Ramos (cell line): ENCODE results near the gene STRADB.
"Not testable (repeated sequence)": the region's sequence is repeated elsewhere in the genome, so short reads cannot be mapped to it uniquely, and the experiment has no call there.

Experiments
- in situ Hi-C: fragments of 300-500 bp; cut with MboI; formaldehyde crosslinking; loops from one replicate; pipeline ENCODE4 v1.14.3; 2022; ENCODE audit warnings: low sequenced_read_pairs; ENCODE audit not compliant: unreplicated experiment

STRADB gene

DNA sequence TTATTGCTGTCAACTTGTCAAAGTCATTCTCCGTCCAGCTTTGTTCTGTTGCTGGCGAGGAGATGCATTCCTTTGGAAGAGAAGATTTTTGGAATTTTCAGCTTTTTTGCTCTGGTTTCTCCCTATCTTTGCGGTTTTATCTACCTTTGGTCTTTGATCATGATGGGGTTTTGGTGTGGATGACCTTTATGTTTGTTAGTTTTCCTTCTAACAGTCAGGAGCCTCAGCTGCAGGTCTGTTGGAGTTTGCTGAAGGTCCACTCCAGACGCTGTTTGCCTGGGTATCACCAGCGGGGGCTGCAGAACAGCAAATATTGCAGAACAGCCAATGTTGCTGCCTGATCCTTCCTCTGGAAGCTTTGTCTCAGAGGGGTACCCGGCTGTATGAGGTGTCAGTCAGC lies 21.7 kb upstream of the STRADB start:
- in situ Hi-C loops, result not testable (repeated sequence)

DNA sequence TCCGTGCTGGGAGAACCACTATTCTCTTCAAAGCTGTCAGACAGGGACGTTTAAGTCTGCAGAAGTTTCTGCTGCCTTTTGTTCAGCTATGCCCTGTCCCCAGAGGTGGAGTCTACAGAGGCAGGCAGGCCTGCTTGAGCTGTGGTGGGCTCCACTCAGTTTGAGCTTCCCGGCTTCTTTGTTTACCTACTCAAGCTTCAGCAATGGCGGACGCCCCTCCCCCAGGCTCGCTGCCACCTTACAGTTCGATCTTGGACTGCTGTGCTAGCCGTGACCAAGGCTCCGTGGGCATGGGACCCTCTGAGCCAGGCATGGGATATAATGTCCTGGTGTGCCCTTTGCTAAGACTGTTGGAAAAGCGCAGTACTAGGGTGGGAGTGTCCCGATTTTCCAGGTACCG lies 21.2 kb upstream of the STRADB start:
- in situ Hi-C loops, result not testable (repeated sequence)

DNA sequence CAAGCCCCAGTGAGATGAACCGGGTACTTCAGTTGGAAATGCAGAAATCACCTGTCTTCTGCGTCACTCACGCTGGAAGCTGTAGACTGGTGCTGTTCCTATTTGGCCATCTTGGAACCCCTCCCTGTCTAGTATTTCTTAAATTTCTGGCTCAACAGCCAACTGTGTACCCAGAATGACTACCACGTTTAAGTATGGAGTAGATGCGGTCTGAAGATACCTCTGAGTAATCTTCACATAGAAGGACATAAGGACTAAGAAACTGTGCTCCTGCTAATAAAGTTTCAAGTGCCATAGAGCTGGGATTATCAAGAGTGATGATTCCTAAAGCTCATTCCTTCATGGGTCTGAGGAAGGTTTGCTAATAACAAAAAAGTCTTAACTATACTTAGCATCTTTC lies 20.7 kb upstream of the STRADB start:
- in situ Hi-C loops, result no loop called here

DNA sequence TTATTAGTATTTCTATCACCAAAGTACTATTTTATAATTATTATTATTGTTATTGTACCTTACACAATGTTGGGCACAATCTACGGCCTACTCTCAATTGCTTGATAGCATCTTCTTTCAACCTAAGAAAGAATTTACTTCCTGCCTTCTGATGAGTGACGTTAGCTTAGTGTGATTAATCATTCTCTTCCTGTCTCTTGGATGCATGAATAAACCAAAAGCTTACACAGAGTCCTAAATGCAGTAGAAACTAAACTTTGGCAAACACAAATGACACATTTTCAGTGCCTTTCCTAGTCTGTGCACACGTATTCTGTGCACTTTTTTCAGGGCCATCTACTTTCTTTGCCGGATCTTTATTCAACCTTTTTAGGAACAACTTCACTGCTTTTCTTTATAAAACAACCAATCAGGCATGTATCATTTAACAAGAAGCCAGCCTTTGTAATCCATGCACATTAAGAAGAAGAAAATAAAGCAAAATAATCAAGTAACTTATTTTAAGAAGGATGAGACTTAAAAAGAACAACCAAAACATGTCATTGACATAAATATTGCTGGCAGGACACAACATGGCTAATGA lies 19.4 kb upstream of the STRADB start:
- in situ Hi-C loops, result no loop called here

DNA sequence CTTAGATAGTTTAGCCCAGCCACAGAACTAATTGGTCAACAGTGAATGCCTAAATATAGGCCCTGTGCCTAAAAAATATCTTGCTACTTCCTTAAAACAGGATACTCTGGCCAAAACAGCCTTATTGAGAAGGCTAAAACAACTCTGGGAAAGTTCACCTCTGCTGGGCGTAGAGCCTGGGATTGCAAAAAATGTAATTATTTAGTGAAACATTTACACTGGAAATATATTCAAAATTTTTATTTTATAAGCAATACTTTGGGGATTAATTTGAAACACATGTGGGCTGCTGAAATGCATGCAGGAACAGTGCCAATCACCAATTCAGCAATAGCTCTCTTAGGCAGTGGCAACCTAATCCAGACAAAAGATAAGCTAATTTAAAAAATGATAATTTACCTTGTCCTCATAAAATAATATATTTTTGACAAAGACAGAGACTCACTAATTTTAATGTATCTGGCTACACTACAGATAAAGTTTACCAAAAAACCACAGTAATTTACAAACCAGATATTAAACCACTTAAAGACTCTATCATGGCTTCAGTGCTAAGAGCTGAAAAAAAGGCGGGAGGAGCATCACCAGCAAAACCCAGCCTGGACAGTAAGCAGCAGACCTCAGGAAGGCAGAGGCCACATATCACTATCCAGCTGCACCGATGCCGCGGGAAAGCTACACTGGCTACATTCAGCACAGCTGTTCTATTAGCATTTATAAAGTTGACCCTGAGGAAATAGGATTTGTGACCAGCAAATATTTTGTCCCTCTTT lies 18.7 kb upstream of the STRADB start:
- in situ Hi-C loops, result no loop called here

DNA sequence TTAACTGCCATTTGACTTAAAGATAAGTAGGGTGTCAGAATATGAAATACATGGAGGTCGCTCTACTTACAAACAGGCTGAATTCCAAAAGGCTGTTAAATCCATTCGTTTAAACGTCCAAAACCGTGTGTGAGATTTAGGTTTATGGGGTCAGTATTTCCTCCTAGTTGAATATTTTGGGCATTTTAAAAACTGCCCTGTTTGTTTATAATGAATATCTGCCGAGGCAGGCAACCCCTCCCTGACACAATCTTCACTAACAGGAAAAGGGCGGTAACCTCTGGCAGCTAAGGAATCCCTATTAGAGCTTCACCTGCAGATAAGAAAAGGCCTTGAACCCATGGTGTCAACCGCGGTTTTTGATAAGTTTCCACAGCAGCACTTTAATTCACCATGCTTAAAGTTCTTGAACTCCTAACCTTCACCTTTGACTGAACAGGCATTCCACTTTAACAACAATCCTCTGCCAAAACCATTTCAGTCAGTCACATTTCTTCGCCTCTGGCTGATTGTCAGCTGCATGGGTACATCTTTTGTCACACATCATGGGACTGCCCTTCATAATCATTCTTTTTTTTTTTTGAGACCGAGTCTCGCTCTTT lies 18.0 kb upstream of the STRADB start:
- in situ Hi-C loops, result no loop called here

DNA sequence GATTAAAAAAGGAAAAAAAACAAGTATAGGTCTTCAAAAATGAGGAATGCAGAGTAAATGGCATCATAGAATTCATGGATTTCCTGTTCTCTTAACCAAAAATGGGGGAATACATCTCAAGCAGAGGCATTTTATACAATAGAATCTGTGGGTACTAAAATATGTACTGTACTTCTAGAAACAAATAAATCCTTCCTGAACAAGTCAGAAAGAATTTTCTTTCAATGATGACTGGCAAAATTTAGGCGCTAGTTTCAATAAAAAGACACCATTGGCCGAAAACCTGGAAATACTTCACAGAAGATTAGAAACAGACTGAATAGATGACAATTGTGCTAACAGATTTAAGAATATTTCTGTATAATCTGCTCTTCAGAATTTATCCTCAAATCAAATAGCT lies 15.4 kb upstream of the STRADB start:
- in situ Hi-C loops, result no loop called here

DNA sequence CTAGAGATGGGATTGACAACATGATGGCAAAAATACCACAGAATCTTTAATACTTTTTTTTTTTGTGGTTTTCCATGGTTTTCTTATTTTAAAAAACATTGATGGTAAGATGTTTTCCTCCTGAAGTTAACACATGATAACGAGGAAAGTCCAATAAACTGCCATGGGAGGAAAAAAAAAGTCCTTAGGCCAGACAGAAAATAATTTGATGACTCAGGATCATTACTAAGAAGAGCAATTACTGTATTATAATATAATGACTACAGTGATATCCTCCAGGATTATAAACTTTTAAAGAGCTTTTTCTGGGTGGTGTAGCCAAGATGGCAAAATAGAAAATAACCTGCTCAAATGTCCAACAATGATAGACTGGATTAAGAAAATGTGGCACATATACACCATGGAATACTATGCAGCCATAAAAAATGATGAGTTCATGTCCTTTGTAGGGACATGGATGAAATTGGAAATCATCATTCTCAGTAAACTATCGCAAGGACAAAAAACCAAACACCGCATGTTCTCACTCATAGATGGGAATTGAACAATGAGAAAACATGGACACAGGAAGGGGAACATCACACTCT lies 12.1 kb upstream of the STRADB start:
- in situ Hi-C loops, result not testable (repeated sequence)

DNA sequence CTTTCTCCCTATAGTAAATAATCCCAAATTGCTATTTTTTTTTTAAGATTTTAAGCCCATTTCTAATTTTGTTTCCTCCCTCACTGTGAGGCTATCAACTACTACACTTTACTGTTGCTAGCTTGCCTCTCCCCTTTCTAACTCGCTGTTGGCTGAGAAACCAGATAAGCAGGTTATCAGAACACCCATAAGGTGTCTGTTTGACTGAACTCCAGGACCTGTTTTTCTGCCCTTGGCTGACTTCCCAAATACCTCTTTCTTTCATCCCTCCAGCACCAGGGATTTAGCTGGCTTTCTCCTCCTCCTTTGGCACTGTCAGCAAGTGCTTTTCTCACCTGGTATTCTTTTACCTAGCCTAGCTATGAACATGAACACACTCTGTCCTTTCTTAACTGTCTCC lies 11.4 kb upstream of the STRADB start:
- in situ Hi-C loops, result no loop called here

DNA sequence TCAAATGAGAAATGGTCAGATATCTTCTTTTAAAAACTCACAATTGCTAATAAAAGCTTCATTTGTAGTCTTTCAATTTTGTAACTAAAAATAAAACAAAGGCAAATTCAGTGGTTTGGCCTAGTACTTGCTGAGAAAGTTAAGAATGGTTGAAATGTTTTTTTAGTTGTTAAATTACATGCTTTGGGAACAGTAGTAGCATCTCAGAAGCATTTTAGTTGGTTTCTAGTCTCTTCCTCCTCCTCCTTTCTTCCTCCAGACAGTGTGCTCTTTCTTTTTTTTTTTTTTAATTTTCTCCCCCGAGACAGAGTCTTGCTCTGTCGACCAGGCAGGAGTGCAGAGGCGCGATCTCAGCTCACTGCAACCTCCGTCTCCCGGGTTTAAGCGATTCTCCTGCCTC lies 10.1 kb upstream of the STRADB start:
- in situ Hi-C loops, result no loop called here

DNA sequence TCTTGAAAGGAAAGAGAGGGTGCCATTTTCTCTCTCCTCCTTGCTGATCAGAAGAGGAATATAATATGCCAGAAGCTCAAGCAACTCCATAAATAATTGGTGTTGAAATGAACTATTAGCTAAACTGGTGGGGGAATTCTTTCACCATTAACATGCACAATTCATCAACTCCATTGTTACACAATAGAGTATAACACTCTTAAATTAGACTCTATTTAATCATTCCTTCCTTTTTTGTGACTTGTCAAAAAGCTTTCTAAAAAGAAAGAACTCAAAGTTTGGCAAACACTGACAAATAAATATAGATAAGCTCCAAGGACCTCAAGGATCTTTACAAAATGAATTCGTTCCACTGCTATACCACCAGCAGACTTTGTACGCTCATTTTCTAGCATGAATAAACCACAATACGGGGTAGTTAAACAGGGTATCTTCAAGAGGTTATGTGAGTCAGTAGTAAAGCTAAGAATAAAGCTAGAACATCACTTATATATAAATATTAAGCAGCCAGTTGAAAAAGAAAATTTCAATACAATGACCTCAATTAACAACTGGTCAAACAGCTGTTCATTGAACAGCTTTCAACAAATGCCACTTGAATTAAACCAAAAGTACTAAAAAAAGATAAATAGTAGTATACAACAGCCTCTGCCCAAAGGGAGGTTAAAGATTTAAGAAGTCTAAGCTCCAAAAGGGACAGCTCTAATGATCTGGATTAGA lies 6.6 kb upstream of the STRADB start:
- in situ Hi-C loops, result no loop called here

DNA sequence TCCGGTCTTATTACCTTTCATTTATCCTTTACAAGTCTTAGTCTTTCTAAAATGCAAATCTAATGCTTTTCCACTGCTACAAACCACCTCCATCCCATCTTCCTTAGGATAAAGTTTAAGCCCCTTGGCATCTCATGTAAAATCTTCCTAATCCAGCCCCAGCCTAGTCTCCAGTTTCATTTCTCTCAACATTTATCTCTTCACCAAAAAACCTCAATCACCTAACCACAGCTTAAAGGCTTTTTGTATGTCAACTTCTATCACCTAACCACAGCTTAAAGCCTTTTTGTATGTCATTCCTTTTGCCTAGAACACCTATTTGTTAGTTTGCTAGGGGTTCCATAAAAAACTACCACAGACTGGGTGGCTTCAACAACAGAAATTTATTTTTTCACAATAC lies 4.5 kb upstream of the STRADB start:
- in situ Hi-C loops, result no loop called here

DNA sequence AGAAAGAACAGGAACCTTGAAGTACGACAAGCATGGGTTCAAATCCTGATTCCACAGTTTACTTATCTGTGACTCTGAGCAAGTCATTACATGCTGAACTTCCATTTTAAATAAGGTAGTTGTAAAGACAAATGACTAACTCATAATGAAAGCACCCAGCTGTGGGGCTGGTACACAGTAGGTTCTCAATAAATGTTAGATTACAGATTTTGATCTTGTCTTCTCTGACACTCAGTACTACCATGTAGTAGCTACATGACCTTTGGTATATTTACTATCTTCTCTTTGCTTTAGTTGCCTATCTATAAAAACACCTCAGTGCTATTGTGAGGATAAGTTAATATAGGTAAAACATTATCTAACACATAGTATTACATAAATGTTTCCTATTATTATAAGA lies 3.5 kb upstream of the STRADB start:
- in situ Hi-C loops, result no loop called here

DNA sequence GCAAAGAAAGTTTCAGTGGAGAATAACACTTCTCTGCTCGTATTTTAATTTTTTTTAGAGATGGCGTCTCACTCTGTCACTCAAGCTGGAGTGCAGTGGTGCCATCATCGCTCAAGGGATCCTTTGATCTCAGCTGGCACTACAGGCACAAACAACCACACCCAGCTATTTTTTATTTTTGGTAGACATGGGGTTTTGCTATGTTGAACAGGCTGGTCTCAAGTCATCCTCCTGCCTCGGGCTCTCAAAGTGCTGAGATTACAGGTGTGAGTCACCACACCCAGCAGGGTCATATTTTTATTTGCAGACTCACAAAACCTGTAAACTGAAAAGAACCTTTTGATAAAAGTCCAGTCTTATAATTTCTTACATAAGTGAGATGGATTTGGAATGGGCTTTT lies 2.8 kb upstream of the STRADB start:
- in situ Hi-C loops, result no loop called here

DNA sequence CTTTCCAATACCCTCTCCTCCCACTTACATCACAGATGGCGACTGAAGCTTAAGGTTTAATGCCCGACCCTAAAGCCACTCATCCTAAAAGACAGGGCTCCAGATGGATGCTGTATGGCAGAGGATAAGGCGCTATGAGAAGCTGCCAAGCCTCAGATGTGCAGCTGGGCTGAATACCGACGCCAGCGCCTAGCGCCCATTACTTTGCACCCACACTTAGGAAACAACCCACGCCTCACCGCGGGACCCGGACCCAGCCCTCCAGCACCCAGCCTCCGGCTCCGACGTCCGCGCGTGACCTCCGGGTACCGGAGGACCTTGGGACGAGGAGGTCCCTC lies 617 bp upstream of the STRADB start:
- in situ Hi-C loops, result no loop called here

DNA sequence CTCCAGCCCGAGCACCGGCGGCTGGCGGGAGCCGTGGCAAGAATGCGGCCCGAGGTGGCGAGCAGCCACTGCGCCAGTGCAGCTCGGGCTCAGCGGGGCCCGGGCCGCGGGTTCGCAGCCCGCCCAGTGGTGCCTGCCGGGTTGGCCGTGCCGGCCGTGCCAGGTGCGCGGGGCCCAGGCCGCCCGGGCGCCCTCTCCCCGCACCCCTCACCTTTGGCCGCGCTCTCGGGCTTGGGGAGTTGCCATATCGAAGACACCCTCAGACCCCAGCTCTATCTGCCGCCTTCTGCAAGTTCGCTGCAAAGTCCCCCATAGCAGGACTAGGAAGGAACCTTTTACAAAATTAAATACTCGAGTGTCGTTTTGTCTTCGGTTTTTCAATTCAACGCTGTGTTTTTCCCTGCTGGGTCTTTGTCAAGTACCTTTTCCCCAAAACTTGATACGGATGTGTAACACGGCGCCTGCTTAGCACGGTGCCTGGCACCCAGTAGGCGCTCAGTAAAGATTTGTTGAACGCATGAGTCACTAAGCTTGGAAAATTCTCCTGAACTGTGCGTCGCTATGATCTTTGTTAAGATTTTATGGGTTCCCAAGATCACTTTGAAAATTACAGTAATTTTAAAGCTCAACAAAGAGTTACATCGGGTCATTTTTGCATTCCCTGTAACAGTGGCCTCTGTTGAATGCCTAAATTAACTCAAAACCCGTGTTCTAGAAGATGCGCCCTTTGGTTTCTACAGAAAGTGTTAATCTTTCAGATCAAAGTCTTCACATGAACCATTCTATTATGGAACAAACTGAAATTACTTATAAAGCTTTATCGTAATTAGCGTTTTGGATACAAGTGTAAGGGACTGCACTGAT lies 750 bp downstream of the STRADB start:
- in situ Hi-C loops, result no loop called here

DNA sequence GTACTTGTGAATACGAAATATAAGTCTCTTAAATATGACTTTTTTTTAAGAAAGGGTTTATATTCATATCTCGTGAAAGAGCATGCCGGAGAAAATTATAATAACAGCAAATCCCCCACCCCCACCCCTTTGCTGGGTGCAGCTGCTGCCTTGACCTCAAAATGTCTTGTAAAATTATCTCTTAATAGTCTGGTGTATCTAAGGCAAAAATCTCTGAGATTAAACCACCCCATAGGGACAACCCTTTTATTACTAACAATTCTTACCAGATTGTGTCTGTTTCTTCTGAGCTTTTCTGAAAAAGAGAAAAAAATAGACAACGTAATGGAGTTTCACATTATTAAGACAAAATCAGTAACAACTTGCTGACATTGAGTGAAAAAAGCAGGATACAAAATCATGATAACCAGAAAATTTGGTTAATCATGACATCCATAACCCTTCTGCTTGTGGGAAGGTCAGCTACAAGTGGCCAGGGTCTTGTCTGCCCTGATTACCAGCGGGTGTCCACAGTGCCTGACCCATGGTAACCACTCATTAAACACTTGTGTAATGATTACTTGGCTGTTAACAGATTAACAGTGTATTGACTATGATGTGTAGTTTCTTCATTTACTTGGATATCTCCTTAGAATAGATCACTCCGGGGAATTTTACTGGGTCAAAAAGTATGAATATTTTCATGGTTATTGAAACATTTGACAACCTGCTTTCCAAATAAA lies 1.5 kb downstream of the STRADB start:
- in situ Hi-C loops, result no loop called here

DNA sequence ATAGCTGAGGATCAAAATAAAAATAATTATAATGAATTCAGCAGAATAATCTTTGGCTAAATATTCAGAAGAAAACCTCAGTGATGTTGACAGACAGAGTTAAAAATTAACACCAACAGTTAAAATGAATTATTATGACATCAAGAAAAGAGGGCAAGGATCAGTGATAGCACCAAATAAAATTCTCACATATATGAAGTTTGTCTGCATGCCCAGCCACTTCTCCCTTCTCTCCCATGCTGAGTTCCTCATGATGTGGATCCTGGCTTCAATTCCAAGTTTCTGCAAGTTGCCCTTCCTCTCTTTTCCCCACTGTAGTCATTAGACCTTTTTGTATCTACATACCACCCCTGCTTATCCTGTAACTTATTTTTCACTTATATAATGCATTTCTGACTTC lies 6.8 kb downstream of the STRADB start:
- in situ Hi-C loops, result no loop called here

DNA sequence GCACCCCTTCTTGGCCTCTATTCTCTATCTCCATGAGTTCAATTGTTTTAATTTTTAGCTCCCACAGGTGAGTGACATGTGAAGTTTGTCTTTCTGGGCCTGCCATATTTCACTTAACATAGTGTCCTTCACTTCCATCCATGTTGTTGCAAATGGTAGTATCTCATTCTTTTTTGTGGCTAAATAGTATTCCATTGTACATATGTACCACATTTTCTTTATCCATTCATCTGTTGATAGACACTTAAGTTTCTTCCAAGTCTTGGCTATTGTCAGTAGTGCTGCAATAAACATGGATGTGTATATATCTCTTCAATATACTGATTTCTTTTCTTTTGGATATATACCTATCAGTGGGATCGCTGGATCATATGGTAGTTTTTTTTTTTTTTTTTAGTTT lies 9.0 kb downstream of the STRADB start:
- in situ Hi-C loops, result no loop called here
